Muscle of leg (tissue), 11 donors: ENCODE measurements around the gene TRIM65. TPM values are rescaled to one million over a fixed set of nuclear protein-coding genes. Genes with fewer than 3 reads are reported as not detected.

Experiments used
- DNase-seq: peaks from one replicate; pipeline ENCODE4 v3.0.0; 2013
- H3K27ac ChIP-seq: one replicate; pipeline ENCODE4 v1.5.1; 2013; ENCODE audit warnings: mild to moderate bottlenecking, low read length, control low read depth
- H3K27me3 ChIP-seq: one replicate; pipeline ENCODE4 v1.6.1; 2013; ENCODE audit warnings: low read length; ENCODE audit not compliant: control insufficient read depth, insufficient read depth
- H3K36me3 ChIP-seq: one replicate; pipeline ENCODE4 v1.6.1; 2013; ENCODE audit warnings: low read length; ENCODE audit not compliant: control insufficient read depth, insufficient read depth
- H3K4me1 ChIP-seq: one replicate; pipeline ENCODE4 v1.6.1; 2013; ENCODE audit warnings: low read length; ENCODE audit not compliant: control insufficient read depth, insufficient read depth
- H3K4me3 ChIP-seq: one replicate; pipeline ENCODE4 v1.5.1; 2013; ENCODE audit warnings: low read length, control low read depth
- H3K9me3 ChIP-seq: replicated peaks from 2 replicates; pipeline ENCODE4 v1.6.1; 2013; ENCODE audit warnings: low read depth, low read length; ENCODE audit not compliant: control insufficient read depth
- WGBS: methylation state at CpG from one replicate; pipeline ENCODE4 v1.1.5; 2013; ENCODE audit warnings: missing lambda C conversion rate; ENCODE audit not compliant: insufficient coverage; 5-methylcytosine and 5-hydroxymethylcytosine counted together
- polyA plus RNA-seq, 8 donors: library from polyadenylated mRNA; unstranded; fragments of 120-200 nt; gene quantifications; one replicate each; pipeline versions ENCODE4 v1.2.1 to v1.2.3, GENCODE V29; 2013; ENCODE audit warnings: inconsistent platforms in 1 of 8, low replicate concordance in 1 of 8; ENCODE audit not compliant: insufficient read length in 8 of 8, insufficient read depth in 1 of 8
- total RNA-seq: library from RNA; stranded (reverse); fragments of 120-200 nt; gene quantifications from one replicate; pipeline ENCODE4 v1.2.4, GENCODE V29; 2013

The TRIM65 gene
- total and polyA plus RNA-seq, 9 donors, result 12.7 to 19.5 (median 15.8) TPM

- peaks cover 17% of the 10 kb centered on the region for H3K36me3 ChIP-seq
- H3K9me3 ChIP-seq, result no peaks in the 10 kb centered on the region
- no peak for DNase-seq
- 100% methylated on average over 1 of the region's 4 CpGs for WGBS
- H3K4me3 ChIP-seq, result no peak overlapping the region
- no peaks in the 10 kb centered on the region for H3K27me3 ChIP-seq
- no peak overlapping the region for H3K27ac ChIP-seq
- H3K4me1 ChIP-seq, result no peaks in the 10 kb centered on the region
These were observed 34.3 kb upstream of the TRIM65 start for GRCh38 chr17:75931062-75931461.

DNA sequence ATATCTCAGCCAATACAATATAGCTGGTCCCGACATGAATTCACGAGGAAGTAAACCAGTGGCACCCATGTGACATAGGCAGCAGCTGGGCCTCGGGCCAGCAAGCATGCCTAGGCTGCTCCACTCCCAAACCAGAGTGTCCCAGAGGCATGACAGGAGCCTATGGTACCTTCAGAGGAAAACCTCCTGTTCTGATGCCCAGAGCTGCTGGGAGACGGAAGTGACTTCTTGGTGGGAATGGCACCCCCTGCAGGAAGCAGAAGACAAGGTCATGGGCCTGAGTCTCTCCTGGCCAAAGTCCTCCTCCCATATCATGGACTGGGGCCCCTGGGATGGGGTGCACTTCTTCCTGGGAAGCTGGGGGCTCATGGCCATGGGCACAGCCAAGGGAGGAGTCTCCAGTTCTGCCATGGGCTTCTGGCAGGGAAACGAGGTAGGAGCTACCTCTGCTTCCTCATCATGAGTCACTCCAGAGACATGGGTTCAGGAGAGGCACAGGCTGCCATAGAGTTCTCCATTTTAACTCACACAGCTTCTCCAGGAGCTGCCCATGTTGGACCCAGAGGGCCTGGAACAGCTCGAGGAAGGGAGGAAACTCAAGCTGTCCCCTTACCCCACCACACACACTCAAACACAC, 30.7 kb upstream of the TRIM65 start:
- Histone ChIP-seq H3K4me1 (peaks cover 9% of the 10 kb centered on the region), H3K36me3 (peaks cover 40% of the 10 kb centered on the region), H3K27ac (no peak overlapping the region), H3K27me3 (no peaks in the 10 kb centered on the region), H3K4me3 (no peak overlapping the region), H3K9me3 (no peaks in the 10 kb centered on the region)
- WGBS, result 75% methylated on average over 5 of the region's 6 CpGs
- no peak for DNase-seq

- H3K36me3 ChIP-seq, result peaks cover 40% of the 10 kb centered on the region
- no peaks in the 10 kb centered on the region for H3K9me3 ChIP-seq
- no peak overlapping the region for H3K27ac ChIP-seq
- DNase-seq, result no peak
- no peak overlapping the region for H3K4me3 ChIP-seq
- H3K4me1 ChIP-seq, result peaks cover 9% of the 10 kb centered on the region
- no peaks in the 10 kb centered on the region for H3K27me3 ChIP-seq
- WGBS, result 93% methylated on average over 4 of the region's 4 CpGs
These were observed 29.7 kb upstream of the TRIM65 start for GRCh38 chr17:75926456-75926855.

DNA sequence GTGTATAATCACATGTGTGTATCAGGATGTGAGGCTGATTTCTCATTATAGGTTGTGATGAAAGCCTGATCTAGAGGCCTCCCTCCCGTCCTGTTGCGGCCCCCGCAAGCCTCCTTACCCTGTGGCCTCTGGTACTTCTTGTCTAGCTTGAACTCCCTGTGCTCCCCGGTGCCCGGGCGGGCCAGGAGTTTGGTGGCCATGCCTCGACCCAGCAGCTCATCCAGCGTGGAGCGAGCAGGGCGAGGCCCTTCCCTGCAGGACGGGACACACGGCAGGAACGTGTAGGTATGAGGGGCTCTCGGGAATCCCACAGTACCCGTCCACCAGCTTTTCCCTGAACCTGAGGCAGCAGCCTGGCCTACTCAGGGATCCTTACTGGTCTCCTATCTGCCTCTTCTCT, 29.2 kb upstream of the TRIM65 start:
- WGBS, result 93% methylated on average over 11 of the region's 15 CpGs
- Histone ChIP-seq H3K4me1 (peaks cover 11% of the 10 kb centered on the region), H3K9me3 (no peaks in the 10 kb centered on the region), H3K27me3 (no peaks in the 10 kb centered on the region), H3K27ac (no peak overlapping the region), H3K36me3 (peaks cover 41% of the 10 kb centered on the region), H3K4me3 (no peak overlapping the region)
- no peak for DNase-seq

GRCh38 chr17:75925103-75925502, 28.4 kb upstream of the TRIM65 start:
- Histone ChIP-seq H3K4me3 (no peak overlapping the region), H3K27me3 (no peaks in the 10 kb centered on the region), H3K27ac (no peak overlapping the region), H3K4me1 (peaks cover 19% of the 10 kb centered on the region), H3K36me3 (peaks cover 42% of the 10 kb centered on the region), H3K9me3 (no peaks in the 10 kb centered on the region)
- 76% methylated on average over 8 of the region's 11 CpGs for WGBS
- DNase-seq, result no peak

- Histone ChIP-seq H3K27ac (peak overlapping the region; percentile 20), H3K27me3 (no peaks in the 10 kb centered on the region), H3K4me3 (no peak overlapping the region), H3K4me1 (peaks cover 29% of the 10 kb centered on the region), H3K9me3 (no peaks in the 10 kb centered on the region), H3K36me3 (peaks cover 51% of the 10 kb centered on the region)
- WGBS, result 82% methylated on average over 17 of the region's 19 CpGs
- no peak for DNase-seq
These were observed 26.5 kb upstream of the TRIM65 start for GRCh38 chr17:75922963-75923874.

GRCh38 chr17:75922173-75922961, 25.6 kb upstream of the TRIM65 start:
- peaks cover 35% of the 10 kb centered on the region for H3K4me1 ChIP-seq

DNA sequence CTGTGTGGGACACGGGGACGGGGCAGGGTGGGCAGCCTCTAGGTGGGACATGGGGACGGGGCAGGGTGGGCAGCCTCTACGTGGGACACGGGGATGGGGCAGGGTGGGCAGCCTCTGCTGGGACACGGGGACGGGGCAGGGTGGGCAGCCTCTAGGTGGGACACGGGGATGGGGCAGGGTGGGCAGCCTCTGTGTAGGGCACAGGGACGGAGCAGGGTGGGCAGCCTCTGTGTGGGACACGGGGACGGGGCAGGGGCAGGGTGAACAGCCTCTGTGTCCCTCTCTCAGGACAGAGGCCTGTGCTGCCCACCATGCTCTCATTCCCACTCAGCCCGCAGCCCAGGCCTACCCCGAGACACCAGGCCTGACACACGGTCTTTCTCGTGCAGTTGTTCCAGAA, 24.8 kb upstream of the TRIM65 start:
- Histone ChIP-seq H3K4me1 (peaks cover 40% of the 10 kb centered on the region), H3K9me3 (no peaks in the 10 kb centered on the region), H3K36me3 (peaks cover 49% of the 10 kb centered on the region), H3K27me3 (no peaks in the 10 kb centered on the region), H3K27ac (no peak overlapping the region), H3K4me3 (no peak overlapping the region)
- 93% methylated on average over 11 of the region's 15 CpGs for WGBS
- no peak for DNase-seq

More at GRCh38 chr17:75922173-75922961, 25.6 kb upstream of the TRIM65 start:
- no peak for DNase-seq
- Histone ChIP-seq H3K9me3 (no peaks in the 10 kb centered on the region), H3K27ac (no peak overlapping the region), H3K27me3 (no peaks in the 10 kb centered on the region), H3K36me3 (peaks cover 49% of the 10 kb centered on the region), H3K4me3 (no peak overlapping the region)
- WGBS, result 77% methylated on average over 18 of the region's 18 CpGs

- no peak overlapping the region for H3K4me3 ChIP-seq
- 60% methylated on average over 8 of the region's 11 CpGs for WGBS
- H3K36me3 ChIP-seq, result peaks cover 38% of the 10 kb centered on the region
- no peak for DNase-seq
- peaks cover 40% of the 10 kb centered on the region for H3K4me1 ChIP-seq
- peak overlapping the region; percentile 35 for H3K27ac ChIP-seq
- H3K27me3 ChIP-seq, result no peaks in the 10 kb centered on the region
- H3K9me3 ChIP-seq, result no peaks in the 10 kb centered on the region
These were observed 23.4 kb upstream of the TRIM65 start for GRCh38 chr17:75920045-75920560.

GRCh38 chr17:75919611-75920010, 22.9 kb upstream of the TRIM65 start:
- Histone ChIP-seq H3K36me3 (peaks cover 39% of the 10 kb centered on the region), H3K9me3 (no peaks in the 10 kb centered on the region), H3K4me3 (no peak overlapping the region), H3K27ac (no peak overlapping the region), H3K27me3 (no peaks in the 10 kb centered on the region), H3K4me1 (peaks cover 40% of the 10 kb centered on the region)
- no peak for DNase-seq
- 82% methylated on average over 22 of the region's 22 CpGs for WGBS
